ENCODE results near the gene TSTD1. TPM values are rescaled to one million over a fixed set of nuclear protein-coding genes. Genes with fewer than 3 reads are reported as not detected.

TSTD1 gene
- total RNA-seq, 1 experiment from 2014 or later, result 116 TPM

- H3K9me3 ChIP-seq (ENCODE audit: control insufficient read depth in 1 of 2, insufficient read depth in 1 of 2, low read depth in 1 of 2, low read length in 2 of 2), result no peaks in the 10 kb centered on the region
- no peaks in the 10 kb centered on the region for H3K9me2 ChIP-seq (ENCODE audit: insufficient read depth)
- H3K79me2 ChIP-seq (ENCODE audit: insufficient read depth, low read length), result no peaks in the 10 kb centered on the region
- RAD21 ChIA-PET (ENCODE audit: low non-redundant PET in 1 of 2, low total read pairs in 2 of 2, uncharacterized antibody in 2 of 2, unreplicated experiment in 2 of 2), result no interaction called here
- POLR2A ChIA-PET, result no interaction called here
- no peaks in the 10 kb centered on the region for H3K27me3 ChIP-seq (ENCODE audit: insufficient read depth, low read length)
- no peak within 1 kb of the TSS for H2AFZ ChIP-seq (ENCODE audit: low read depth, low read length, poor library complexity, severe bottlenecking)
- no peak within 1 kb of the TSS for H3K9ac ChIP-seq (ENCODE audit: low read length)
- DNase-seq (ENCODE audit: low read depth, low spot score) (no peak), ATAC-seq (no peak)
- no peaks in the 10 kb centered on the region for H4K20me1 ChIP-seq (ENCODE audit: insufficient read depth)
- CTCF ChIA-PET, result interaction anchor here (3.1 kb wide), 1 partner anchor 28 kb away, joined by 25 read pairs; the partner anchor contains the start of gene KLHDC9
- no peak for TF ChIP-seq FOSL1 (IDR thresholded peaks at IDR 0.05; ENCODE audit: low read depth)
- TF ChIP-seq EGR1 (IDR thresholded peaks at IDR 0.05; ENCODE audit: low read depth), result no peak
- TF ChIP-seq MAX (IDR thresholded peaks at IDR 0.05), result no peak
- TF ChIP-seq POLR2A (IDR thresholded peaks at IDR 0.05; ENCODE audit: borderline replicate concordance, extremely low read depth, insufficient read depth, insufficient read length), result no peak
- no peak for TF ChIP-seq ZFX (IDR thresholded peaks at IDR 0.05)
- TF ChIP-seq, protein P1, sequence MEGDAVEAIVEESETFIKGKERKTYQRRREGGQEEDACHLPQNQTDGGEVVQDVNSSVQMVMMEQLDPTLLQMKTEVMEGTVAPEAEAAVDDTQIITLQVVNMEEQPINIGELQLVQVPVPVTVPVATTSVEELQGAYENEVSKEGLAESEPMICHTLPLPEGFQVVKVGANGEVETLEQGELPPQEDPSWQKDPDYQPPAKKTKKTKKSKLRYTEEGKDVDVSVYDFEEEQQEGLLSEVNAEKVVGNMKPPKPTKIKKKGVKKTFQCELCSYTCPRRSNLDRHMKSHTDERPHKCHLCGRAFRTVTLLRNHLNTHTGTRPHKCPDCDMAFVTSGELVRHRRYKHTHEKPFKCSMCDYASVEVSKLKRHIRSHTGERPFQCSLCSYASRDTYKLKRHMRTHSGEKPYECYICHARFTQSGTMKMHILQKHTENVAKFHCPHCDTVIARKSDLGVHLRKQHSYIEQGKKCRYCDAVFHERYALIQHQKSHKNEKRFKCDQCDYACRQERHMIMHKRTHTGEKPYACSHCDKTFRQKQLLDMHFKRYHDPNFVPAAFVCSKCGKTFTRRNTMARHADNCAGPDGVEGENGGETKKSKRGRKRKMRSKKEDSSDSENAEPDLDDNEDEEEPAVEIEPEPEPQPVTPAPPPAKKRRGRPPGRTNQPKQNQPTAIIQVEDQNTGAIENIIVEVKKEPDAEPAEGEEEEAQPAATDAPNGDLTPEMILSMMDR (IDR thresholded peaks at IDR 0.05 in 2 of 3, conservative IDR thresholded peaks at IDR 0.05 in 1 of 3; ENCODE audit: borderline replicate concordance in 1 of 3, insufficient read depth in 1 of 3, low read depth in 2 of 3, low read length in 2 of 3), result no peak
- no peak for TF ChIP-seq JUND (IDR thresholded peaks at IDR 0.05)
- TF ChIP-seq ZNF274 (IDR thresholded peaks at IDR 0.05; ENCODE audit: low read depth, low read length), result no peak
- TF ChIP-seq CBX3 (IDR thresholded peaks at IDR 0.05; ENCODE audit: low read depth), result no peak
- TF ChIP-seq SRF (IDR thresholded peaks at IDR 0.05; ENCODE audit: low read depth), result no peak
- no peak for TF ChIP-seq SIN3A (IDR thresholded peaks at IDR 0.05; ENCODE audit: low read depth)
- TF ChIP-seq TCF7L2 (IDR thresholded peaks at IDR 0.05; ENCODE audit: borderline replicate concordance, extremely low read depth, insufficient read depth, insufficient read length), result no peak
- TF ChIP-seq REST (IDR thresholded peaks at IDR 0.05; ENCODE audit: low read depth), result no peak
- intact Hi-C loops (cut with micrococcal nuclease), result no loop called here
- BruUV-seq (replicated peaks), result no TSS peak
- H3K27ac ChIP-seq (ENCODE audit: low read depth, low read length), result no peak within 1 kb of the TSS
- peaks cover 0 to 34% of the 10 kb centered on the region in 2 experiments; a peak in 2 of 4 replicates for H3K4me1 ChIP-seq (ENCODE audit: control insufficient read depth in 1 of 2, insufficient read depth in 2 of 2, low read length in 2 of 2)
- no peak within 1 kb of the TSS for H3K4me3 ChIP-seq (replicated peaks in 1 of 2; ENCODE audit: low read depth in 1 of 2, low read length in 2 of 2)
- H3K4me2 ChIP-seq (ENCODE audit: low read length), result no peak within 1 kb of the TSS
- no peaks in the 10 kb centered on the region for H3K36me3 ChIP-seq (ENCODE audit: control insufficient read depth in 1 of 2, insufficient read depth in 2 of 2, low read length in 2 of 2)
These were observed 31.0 kb upstream of the TSTD1 start, which contains the start of gene ARHGAP30 for GRCh38 chr1:161069731-161070270. Gene ARHGAP30, minus strand, starts transcription at chr1:161069891. Its CDS starts 267 bp downstream, at chr1:161069624.
